ENCODE measurements around the gene TMEM50B.
A peak's percentile ranks its signal among the peaks of the same experiment; 100 is the strongest.

Gene TMEM50B

GRCh38 chr21:33432496-33432895 lies 47.3 kb downstream of the TMEM50B start:
- peak overlapping the region in 1 of 2 donors; percentile 37 for H3K27ac ChIP-seq
- no peak overlapping the region for H3K4me3 ChIP-seq
- TF ChIP-seq, protein P1, sequence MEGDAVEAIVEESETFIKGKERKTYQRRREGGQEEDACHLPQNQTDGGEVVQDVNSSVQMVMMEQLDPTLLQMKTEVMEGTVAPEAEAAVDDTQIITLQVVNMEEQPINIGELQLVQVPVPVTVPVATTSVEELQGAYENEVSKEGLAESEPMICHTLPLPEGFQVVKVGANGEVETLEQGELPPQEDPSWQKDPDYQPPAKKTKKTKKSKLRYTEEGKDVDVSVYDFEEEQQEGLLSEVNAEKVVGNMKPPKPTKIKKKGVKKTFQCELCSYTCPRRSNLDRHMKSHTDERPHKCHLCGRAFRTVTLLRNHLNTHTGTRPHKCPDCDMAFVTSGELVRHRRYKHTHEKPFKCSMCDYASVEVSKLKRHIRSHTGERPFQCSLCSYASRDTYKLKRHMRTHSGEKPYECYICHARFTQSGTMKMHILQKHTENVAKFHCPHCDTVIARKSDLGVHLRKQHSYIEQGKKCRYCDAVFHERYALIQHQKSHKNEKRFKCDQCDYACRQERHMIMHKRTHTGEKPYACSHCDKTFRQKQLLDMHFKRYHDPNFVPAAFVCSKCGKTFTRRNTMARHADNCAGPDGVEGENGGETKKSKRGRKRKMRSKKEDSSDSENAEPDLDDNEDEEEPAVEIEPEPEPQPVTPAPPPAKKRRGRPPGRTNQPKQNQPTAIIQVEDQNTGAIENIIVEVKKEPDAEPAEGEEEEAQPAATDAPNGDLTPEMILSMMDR (IDR thresholded peaks at IDR 0.05) = no peak
- no peak for DNase-seq (ENCODE audit: low spot score)

- Histone ChIP-seq H3K27ac (no peak overlapping the region), H3K4me3 (no peak overlapping the region)
- TF ChIP-seq, protein P1 (IDR thresholded peaks at IDR 0.05) = no peak
- DNase-seq (ENCODE audit: low spot score) = no peak
Measured at GRCh38 chr21:33430858-33431257, 48.9 kb downstream of the TMEM50B start.

DNA sequence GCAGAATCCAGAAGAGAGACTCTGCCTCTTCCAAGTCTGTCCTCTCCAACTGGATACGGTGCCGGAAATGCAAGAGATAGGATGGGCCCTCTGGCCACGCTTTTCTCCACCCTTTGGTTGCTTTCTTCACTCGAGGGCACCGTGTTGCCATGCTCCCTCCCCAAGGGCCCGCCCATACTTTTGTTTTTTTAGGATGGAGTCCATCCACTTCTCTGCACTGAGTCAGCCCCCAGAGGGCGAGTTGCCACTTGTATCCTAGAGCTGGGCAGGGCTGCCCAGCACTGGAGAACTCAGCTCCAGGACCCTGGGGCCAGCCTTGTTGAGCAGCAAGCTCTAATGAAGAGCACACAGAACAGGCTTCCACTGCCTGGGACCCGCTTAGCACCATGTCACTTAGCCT lies 51.1 kb downstream of the TMEM50B start:
- Histone ChIP-seq H3K4me3 (no peak overlapping the region), H3K27ac (peak overlapping the region in 1 of 2 donors; percentile 49)
- no peak for DNase-seq (ENCODE audit: low spot score)
- TF ChIP-seq, protein P1 (IDR thresholded peaks at IDR 0.05) = no peak

DNA sequence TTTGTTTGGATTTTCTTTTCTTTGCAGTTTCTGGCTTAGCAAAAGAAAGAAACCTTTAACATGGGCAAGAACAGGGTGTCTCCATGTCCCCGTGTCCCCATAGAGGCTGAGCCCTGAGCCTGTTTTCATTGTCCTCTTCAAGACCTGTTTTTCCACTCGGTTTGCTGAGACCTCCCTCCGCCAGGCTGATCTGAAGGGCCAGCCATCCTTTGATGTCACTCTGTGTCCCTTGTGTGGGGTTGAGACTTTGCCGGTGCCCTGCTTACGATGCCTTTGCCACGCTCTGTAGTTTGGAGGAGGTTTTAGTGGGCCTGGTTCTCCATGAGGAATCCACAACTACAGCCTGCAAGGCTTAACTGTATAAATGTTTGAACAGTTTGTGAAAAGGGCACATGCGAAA lies 52.7 kb downstream of the TMEM50B start:
- TF ChIP-seq, protein P1 (IDR thresholded peaks at IDR 0.05) = no peak
- Histone ChIP-seq H3K4me3 (no peak overlapping the region), H3K27ac (no peak overlapping the region)
- no peak for DNase-seq (ENCODE audit: low spot score)

- no peak overlapping the region for H3K4me3 ChIP-seq
- DNase-seq (ENCODE audit: low spot score) = no peak
- TF ChIP-seq, protein P1 (IDR thresholded peaks at IDR 0.05) = no peak
- no peak overlapping the region for H3K27ac ChIP-seq
Measured at GRCh38 chr21:33425825-33426224, 53.9 kb downstream of the TMEM50B start.

DNA sequence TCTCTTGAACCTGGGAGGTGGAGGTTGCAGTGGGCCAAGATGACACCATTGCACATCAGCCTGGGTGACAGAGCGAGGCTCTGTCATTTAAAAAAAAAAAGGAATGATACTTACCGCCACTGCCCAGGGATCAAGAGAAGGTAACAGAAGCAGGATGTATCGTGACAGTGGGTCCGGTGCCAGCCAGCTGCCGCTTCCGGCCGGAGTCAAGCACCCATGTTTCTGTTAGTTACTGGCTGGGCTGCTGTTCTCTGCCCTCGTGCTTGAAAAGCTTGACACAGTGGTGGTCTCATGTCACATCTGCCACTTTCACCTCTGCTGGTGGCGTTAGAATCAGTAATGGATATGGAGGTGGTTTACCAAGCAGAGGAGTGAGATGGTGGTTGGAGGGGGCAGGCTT lies 55.6 kb downstream of the TMEM50B start:
- no peak overlapping the region for H3K4me3 ChIP-seq
- TF ChIP-seq, protein P1 (IDR thresholded peaks at IDR 0.05) = no peak
- H3K27ac ChIP-seq = no peak overlapping the region
- no peak for DNase-seq (ENCODE audit: low spot score)

GRCh38 chr21:33421713-33422393 lies 57.9 kb downstream of the TMEM50B start:
- TF ChIP-seq, protein P1 (IDR thresholded peaks at IDR 0.05) = no peak
- no peak overlapping the region for H3K27ac ChIP-seq
- H3K4me3 ChIP-seq = no peak overlapping the region
- DNase-seq (ENCODE audit: low spot score) = no peak

All from coronary artery (tissue), 2 donors.